HG03342 (cell line): ENCODE data around the gene TMEM223.
A peak's percentile ranks its signal among the peaks of the same experiment; 100 is the strongest.
"Not testable (repeated sequence)": the region's sequence is repeated elsewhere in the genome, so short reads cannot be mapped to it uniquely, and the experiment has no call there.

Experiments
- ATAC-seq: cut with Tn5 transposase; IDR thresholded peaks from one replicate; pipeline ENCODE4 v1.9.1; 2021; ENCODE audit warnings: mild to moderate bottlenecking, moderate library complexity; ENCODE audit not compliant: unreplicated experiment

TMEM223 gene

DNA sequence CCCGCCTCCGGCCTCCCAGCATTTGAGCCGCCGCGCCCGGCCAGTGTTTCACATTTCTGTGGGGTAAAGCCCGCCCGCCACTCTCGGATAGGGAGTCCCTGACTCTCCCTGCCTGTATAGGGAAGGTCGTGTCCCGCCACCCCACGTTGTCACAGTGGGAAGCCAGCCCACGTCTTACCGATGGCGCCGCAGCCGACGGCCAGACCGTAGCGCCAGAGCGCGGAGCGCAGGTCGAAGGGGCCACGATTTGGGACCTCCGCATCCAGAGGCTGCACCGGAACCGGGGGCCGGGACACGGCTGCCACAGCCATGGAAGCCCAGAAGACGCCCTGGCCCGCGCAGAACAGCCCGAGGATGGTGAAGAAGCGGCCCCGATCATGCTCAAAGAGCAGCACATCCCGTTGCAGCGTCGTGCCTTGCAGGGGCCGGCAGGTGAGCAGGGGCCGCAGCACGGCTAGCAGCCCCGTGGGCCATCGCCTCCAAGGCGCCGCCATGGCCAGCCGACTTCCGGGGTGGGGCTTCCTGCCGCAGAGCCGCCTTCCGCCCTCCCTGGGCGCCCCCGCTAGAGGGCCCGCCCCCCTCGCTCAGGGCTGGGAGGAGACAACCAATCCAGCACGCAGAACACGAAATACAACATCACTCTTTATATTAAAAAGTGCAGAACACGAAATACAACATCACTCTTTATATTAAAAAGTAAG is at the start of gene TMEM223:
TMEM223 (minus strand) TSS at position 506 of the 701 bp plus-strand sequence; CDS start at position 494, 12 bp downstream.
- ATAC-seq = peak; percentile 60

- not testable (repeated sequence) for ATAC-seq
Observed at GRCh38 chr11:62840721-62841360, 49.0 kb upstream of the TMEM223 start.

DNA sequence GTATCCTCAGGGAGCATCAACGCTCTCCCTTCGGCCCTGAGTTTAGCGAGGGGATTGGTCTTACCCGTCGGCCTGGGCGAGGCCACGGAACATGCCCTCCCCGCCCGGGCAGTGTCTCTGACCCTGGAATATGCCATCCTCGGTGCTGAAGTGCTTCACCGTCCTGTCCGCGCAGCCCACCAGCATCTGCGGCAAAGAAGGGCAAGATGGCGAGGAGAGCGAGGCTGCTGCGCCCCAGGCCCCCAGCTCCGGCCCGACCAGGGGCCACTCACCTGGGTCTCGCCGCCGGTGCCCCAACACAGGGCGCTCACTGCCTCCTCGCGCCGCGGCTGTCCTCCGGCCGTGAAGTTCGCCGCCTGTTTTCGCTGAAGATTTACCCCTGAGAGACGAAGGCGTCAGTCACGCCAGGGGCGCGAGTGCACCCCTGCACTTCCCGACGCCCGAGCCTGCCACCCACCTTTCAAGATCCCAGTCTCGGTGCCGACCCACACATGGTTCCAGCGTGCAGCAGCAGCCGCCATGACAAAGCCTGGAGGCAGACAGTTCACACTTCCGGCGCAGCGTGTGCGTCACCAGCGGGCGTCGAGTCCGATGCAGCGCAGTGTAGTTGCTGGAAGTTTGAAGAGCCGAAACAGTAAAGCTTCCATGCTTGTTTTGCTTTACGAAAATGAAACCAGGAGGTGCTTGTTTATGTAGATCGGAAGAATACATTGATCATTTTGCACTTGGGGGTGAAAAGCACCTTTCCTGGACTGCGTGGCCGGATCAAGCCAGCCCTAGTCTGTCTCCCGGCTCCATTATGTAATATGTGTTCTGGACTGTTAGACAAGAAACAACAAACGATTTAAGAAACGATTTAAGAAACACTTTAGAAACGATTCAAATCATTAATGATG is 47.5 kb upstream of the TMEM223 start, which contains the start of gene WDR74:
WDR74 (minus strand) TSS at position 541 of the 896 bp plus-strand sequence; CDS start at position 521, 20 bp downstream.
- peak; percentile 41 for ATAC-seq

GRCh38 chr11:62835336-62835735 is 43.5 kb upstream of the TMEM223 start:
- no peak for ATAC-seq

- ATAC-seq = peak; percentile 16
Observed at GRCh38 chr11:62832336-62833234, 40.8 kb upstream of the TMEM223 start, which contains the start of gene TEX54. Gene TEX54, minus strand, starts transcription at chr11:62832841.

- ATAC-seq = peak; percentile 83
Observed at GRCh38 chr11:62831520-62832335, 39.9 kb upstream of the TMEM223 start, which contains the start of gene STX5. Gene STX5, minus strand, starts transcription at chr11:62832051. Its CDS starts 808 bp downstream, at chr11:62831243.

DNA sequence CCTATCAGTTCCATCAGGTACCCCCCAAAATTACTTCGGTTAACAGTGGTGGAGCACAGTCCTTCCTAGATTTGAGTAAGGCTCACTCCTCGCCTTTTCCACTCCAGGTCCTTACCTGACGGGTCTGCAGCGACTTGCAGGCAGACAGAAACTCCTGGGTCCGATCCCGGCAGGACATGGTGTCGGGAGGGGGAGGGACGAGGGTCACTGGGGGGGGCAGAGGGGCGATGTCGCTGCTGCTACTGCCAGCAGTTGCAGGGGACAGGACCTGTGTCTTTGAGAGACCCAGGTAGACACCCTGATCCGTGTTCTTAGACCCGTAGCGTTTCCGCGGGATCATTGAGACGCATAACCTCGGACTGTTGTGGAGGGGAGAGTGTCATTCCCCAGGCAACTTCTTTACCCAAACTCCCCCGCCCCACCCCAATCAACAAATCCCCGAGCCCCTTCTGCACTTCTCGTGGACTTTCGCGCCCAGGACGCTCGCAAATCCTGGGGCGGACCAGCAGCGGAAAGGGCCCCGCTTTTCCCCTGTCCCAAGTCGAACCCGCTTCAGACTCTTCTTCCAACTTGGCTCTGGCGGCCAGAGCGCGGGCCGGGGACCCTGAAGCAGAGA is 39.2 kb upstream of the TMEM223 start:
- peak; percentile 14 for ATAC-seq

DNA sequence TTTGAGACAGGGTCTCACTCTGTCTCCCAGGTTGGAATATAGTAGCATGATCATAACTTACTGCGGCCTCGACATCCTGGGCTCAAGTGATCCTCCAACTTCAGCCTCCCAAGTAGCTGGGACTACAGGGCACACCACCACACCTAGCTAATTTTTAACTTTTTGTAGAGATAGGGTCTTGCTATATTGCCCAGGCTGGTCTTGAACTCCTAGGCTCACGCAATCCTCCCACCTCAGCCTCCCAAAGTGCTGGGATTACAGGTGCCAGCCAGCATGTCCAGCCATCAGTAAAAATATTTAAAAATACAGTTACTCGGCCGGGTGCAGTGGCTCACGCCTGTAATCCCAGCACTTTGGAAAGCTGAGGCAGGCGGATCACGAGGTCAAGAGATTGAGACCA is 36.3 kb upstream of the TMEM223 start:
- not testable (repeated sequence) for ATAC-seq

- no peak for ATAC-seq
Observed at GRCh38 chr11:62823677-62824076, 31.9 kb upstream of the TMEM223 start.

- no peak for ATAC-seq
Observed at GRCh38 chr11:62817129-62817528, 25.3 kb upstream of the TMEM223 start.

DNA sequence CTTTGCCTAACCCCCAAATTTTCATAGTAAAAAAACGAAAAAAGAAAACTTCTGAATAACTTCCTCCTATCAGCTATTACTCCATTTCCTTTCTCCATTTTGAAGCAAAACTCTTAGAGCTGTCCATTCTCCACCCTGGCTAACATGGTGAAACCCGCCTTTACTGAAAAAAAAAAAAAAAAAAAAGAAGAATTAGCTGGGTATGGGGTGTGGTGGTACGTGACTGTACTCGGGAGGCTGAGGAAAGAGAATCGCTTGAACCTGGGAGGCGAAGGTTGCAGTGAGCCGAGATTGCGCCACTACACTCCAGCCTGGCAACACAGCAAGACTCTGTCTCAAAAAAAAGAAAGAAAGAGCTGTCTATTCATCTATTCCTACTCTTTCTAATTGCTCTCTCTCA is 24.8 kb upstream of the TMEM223 start:
- ATAC-seq = no peak

- ATAC-seq = no peak
Observed at GRCh38 chr11:62811659-62812058, 19.9 kb upstream of the TMEM223 start.

DNA sequence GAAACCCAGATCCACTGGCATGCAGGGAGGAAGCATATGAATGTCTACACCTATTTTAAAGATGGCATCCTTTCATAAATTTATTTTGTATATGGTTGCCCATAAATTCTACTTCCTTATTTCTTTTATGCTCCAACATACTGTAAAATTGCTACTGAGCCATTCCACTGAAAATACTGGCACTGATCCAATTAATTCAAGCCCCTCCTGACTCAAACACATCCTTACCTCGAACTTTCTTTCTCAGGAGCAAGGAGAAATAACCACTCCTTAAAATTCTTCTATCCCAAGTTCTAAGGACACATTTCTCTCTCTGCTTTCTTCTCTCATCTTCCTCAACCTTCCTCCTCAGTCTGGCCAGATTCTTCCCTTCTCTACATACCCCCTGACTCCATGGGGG is 18.9 kb upstream of the TMEM223 start:
- ATAC-seq = no peak

DNA sequence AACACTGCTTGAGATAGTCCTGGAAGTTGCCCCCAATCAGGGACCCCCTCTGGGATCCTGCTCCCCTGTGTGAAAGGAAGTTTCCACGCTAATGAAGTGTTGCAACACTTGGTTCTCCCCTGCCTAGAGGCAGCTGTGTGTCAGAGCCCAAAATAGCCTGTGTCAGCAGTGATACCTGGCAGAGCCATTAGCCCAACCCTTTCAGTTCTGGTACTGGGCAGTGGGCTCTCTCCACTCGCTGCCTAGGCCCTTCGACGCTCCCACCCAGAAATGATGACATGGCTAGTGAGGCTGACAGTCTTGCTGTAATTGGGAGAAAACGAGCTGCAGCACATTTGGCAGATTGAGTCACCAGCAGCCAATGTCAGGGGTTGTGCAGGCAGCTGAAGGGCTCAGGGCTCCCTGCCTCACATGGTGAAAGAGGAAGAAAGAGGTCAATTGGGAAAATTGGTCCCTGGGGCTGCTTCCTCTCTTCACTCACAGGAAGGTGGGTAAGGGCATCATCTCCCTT is 14.9 kb upstream of the TMEM223 start:
- no peak for ATAC-seq

DNA sequence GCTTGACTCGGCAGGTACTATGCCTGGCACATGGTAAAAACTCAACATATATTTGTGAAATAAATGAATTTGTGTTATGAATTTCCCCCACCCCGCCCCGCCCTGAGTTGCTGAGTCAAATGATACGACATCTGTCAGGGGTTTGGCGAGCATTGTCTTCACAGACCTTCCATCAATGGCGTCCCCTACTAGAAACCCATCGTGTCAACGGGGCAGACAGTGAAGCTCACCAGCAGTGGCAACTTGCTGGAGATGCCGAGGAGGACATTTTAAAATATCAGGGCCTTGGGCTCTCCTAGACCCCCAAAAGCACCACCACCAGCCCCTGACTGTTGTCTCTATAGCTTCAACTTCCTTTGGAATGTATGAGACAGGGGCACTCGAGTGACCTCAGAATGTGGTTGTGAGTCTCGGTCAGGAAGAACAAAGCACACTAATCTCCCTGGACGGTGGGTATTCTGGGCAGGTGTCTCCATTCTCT is 14.2 kb upstream of the TMEM223 start:
- no peak for ATAC-seq

DNA sequence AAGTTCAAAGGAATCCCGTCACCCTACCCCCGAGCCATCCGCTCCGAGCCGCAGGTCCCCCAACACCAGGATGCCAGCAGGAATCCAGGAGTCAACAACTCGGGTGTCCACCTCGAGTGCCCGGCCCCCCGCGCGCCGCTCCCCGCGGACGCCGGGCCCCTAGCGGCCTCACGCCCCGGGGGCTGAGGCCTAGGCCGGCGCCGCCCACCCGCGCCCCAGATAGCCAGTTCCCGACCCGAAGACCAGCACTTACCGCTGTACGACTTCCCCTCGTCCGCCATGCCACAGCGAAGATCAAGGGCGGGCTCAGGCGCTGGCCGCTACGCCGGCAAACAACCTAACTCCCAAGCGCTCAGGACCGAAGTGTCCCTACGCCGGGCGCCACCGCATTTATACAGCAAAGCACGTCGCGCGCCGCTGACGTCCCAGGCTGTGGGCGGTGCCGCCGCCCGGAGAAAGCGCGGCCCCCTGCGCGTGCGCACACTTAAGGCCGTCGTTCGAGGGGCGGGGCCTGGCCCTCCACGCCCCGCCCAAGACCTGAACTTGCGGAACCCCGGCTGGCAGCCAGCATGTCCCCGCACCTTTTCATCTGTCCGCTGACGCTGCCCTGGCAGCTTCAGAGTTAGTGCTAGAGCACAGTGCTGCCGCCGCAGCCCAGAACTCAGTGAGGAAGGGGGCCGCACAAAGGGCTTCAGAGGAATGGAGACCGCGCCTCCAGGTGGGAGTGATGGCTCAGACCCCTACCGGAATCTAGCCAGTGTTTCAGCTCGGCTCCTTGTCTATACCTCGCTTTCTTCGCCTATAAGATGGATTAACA is 13.5 kb upstream of the TMEM223 start, which contains the start of gene NXF1:
NXF1 (minus strand) TSS at position 365 of the 817 bp plus-strand sequence; CDS start at position 281, 84 bp downstream.
- peak; percentile 81 for ATAC-seq

DNA sequence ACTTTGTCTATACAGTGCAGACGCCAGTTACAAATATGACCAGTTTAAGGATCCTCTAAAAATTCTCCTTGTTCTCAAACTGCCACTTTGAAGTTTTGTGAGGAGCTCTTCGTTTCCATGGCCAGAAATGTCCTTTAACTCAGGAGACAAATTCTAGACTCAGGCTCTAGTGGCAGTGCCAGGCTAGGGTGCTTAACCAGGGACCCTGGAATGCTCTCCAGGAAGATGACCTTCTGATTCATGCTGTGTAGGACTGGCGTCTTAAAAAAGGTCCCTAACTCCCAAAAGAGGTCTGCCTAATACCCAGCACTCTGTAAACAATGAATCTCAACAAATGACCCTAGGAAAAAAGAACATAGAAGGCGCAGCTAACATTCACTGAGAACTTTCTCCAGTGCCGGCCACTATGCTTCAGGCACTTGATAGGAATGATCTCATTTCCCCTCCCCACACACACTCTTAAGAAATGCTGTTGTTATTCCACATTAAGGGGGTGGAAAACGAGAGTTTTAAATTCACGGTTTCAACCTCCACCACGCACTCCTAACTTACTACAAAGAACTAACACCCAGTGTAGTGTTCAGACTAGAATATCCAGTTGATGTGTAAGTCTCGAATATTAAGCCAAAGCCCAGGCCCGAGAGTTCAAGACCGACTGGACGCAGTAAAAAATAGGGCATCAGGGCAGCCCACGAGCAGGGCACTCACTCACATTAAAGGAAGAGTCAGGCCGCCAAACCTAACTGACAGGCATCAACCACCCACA is 12.7 kb upstream of the TMEM223 start:
- no peak for ATAC-seq
